GM18951 (cell line): Measurements from ENCODE around the gene ENTREP3.
A peak's percentile ranks its signal among the peaks of the same experiment; 100 is the strongest.
"Not testable (repeated sequence)": the region's sequence is repeated elsewhere in the genome, so short reads cannot be mapped to it uniquely, and the experiment has no call there.

Experiments
- POLR2A ChIP-seq: IDR thresholded peaks from 4 replicates; pipeline ENCODE4 v1.6.1; 2011; ENCODE audit warnings: mild to moderate bottlenecking; ENCODE audit not compliant: insufficient read length, insufficient read depth; ENCODE audit errors: extremely low read depth
- in situ Hi-C: fragments of 300-500 bp; cut with MboI; formaldehyde crosslinking; loops from one replicate; pipeline ENCODE4 v1.12.0; 2022; ENCODE audit warnings: low sequenced_read_pairs, mixed read lengths, inconsistent platforms; ENCODE audit not compliant: unreplicated experiment

Gene ENTREP3

GRCh38 chr1:155255243-155256007, at the start of gene ENTREP3:
Gene ENTREP3 (minus strand): TSS chr1:155255483. CDS start chr1:155254877, 606 bp downstream.
- in situ Hi-C loops: no loop called here
- TF ChIP-seq POLR2A: peak; percentile 70

- peak; percentile 65 for TF ChIP-seq POLR2A
- in situ Hi-C loops: no loop called here
These were observed 49.3 kb upstream of the ENTREP3 start for GRCh38 chr1:155304558-155305063.

- in situ Hi-C loops: no loop called here
These were observed 46.1 kb upstream of the ENTREP3 start, which contains the start of gene PKLR for GRCh38 chr1:155301342-155301841. Gene PKLR (minus strand): TSS chr1:155301438. CDS start chr1:155301395, 43 bp downstream.

GRCh38 chr1:155300553-155301329, 45.5 kb upstream of the ENTREP3 start:
- no peak for TF ChIP-seq POLR2A
- in situ Hi-C loops: no loop called here

More at GRCh38 chr1:155301342-155301841, 46.1 kb upstream of the ENTREP3 start, which contains the start of gene PKLR:
- no peak for TF ChIP-seq POLR2A

- in situ Hi-C loops: no loop called here
- no peak for TF ChIP-seq POLR2A
These were observed 44.7 kb upstream of the ENTREP3 start for GRCh38 chr1:155300024-155300423.

- no peak for TF ChIP-seq POLR2A
- in situ Hi-C loops: no loop called here
These were observed 42.1 kb upstream of the ENTREP3 start for GRCh38 chr1:155297384-155297783.

- in situ Hi-C loops: no loop called here
- no peak for TF ChIP-seq POLR2A
These were observed 41.4 kb upstream of the ENTREP3 start for GRCh38 chr1:155296661-155297060.

- no peak for TF ChIP-seq POLR2A
- in situ Hi-C loops: no loop called here
These were observed 40.6 kb upstream of the ENTREP3 start for GRCh38 chr1:155295942-155296267.

GRCh38 chr1:155295183-155295941, 40.1 kb upstream of the ENTREP3 start:
- in situ Hi-C loops: no loop called here
- TF ChIP-seq POLR2A: no peak

- no peak for TF ChIP-seq POLR2A
- in situ Hi-C loops: no loop called here
These were observed 39.4 kb upstream of the ENTREP3 start for GRCh38 chr1:155294520-155295182.

- TF ChIP-seq POLR2A: no peak
- in situ Hi-C loops: no loop called here
These were observed 37.9 kb upstream of the ENTREP3 start for GRCh38 chr1:155293086-155293749.

- in situ Hi-C loops: not testable (repeated sequence)
These were observed 35.7 kb upstream of the ENTREP3 start for GRCh38 chr1:155291006-155291405.
